Germinal center (tissue), 1 donor: Measurements from ENCODE around the gene RFX8.
"Not testable (repeated sequence)": the region's sequence is repeated elsewhere in the genome, so short reads cannot be mapped to it uniquely, and the experiment has no call there.

Experiments
- DNase-seq: peaks from one replicate; pipeline ENCODE4 v3.0.0; 2012; ENCODE audit warnings: mixed read lengths, low spot score

Gene RFX8

DNA sequence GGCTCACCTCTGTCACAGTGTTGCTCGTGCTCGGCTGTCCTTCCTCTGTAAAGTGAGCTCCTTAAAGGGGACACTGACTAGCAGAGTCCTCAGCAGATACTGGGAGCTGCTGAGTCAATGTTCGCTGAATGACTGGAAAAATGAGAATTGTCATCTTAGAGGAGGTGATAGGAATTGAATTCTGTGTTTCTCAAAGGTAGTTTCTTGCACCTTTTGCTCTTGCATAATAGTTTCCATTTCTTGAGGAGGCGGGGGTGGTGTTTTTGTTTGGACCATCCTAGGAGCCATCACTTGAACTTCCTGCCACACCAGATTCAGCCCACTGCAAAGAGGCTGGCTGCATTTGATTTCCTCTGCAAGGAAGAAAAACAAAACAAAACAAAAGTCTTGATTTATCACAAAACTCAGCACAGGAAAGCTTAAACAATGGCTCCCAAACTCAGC is 11.4 kb upstream of the RFX8 start:
- no peak for DNase-seq

GRCh38 chr2:101485856-101486255 is 10.9 kb upstream of the RFX8 start:
- no peak for DNase-seq

DNA sequence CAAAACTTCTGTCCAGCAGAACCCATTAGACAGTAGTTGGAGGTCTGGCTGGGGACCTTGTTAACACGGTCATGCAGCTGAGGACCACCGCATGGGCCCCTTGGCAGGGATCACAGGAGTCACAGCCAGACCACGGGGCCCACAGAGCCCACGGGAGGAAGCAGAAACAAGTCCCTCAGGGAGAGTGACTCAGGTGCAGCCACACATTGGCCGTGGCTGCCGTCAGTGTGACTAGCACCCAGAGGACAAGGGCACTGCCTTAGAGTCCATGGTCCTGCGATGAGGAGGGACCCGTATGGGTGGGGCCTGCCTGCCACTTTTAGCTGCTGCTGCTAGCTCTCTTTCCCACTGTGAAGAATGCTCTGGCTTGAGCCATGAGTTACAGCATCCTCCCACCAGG is 5.9 kb upstream of the RFX8 start:
- no peak for DNase-seq

DNA sequence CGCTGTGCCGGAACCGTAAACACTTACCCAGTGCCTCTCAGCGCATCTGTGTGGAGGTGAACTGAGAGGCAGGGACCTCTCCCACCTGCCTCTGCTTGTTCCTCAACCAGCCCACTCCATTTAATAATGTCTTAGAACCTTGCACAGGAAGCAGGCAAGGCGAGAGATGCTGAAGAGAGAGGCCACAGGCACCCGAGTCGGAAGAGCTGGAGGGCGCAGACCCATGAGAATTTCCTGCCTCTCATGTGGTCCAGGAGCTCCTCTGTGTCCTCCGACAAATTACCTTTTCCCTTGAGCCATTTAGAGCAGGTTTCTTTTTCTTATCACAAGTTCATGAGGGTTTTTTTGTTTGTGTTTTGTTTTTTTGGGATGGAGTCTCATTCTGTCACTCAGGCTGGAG is 4.9 kb upstream of the RFX8 start:
- DNase-seq: no peak

DNA sequence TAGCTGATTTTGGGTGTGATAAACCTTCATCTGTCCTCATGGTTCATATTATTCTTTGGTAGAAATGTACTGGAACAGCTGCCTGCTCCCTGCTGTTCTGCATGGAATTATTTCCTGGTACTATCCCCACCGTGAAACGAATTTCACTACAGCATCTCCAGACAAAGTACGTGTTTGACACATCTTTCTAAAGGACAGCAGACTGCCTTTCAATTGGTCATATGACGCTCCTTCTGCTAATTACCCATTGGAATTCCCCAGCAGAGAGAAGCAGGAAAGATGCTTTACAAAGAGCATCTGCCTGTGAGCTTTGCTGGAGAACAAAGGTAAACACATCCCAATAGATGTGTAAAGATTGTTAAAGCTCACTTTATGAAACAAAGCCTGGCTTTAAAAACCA is 4.4 kb upstream of the RFX8 start:
- DNase-seq: no peak

DNA sequence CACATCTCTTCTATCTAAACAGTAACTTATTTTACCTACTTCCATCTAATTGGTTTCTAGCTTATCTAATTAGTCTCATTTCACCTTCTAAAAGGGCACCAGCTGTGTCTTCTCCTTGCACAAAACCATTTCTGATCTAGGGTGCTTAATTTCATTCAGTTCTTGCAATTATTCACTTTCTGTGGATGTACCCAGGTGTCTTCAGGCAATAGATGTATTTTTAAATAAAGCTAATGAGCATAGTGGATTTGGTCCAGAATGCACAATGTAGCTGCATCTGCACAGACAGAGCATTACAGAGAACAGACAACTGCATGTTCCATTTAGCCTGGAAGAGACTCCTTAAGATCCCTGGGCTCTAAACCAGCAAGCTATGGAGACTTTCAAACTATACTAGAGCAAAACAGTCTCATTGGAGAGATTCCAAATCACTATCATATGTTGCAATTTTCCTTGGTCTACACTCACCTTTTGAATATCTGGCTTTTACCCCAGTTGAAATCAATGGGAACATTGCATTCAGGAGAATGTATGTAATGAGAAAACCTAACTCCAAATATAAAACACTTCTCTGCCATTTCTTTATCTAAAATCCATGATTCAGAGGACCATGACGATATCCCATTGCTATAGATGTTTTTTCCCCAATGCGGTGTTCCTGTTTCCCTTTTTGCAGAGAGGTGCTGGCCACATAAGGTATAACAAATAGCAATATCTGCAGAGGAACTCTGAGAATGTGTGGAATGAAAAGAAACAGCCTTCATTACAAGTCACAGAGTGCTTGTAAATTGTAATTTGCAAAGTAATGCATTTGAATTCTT is 3.5 kb upstream of the RFX8 start:
- no peak for DNase-seq

DNA sequence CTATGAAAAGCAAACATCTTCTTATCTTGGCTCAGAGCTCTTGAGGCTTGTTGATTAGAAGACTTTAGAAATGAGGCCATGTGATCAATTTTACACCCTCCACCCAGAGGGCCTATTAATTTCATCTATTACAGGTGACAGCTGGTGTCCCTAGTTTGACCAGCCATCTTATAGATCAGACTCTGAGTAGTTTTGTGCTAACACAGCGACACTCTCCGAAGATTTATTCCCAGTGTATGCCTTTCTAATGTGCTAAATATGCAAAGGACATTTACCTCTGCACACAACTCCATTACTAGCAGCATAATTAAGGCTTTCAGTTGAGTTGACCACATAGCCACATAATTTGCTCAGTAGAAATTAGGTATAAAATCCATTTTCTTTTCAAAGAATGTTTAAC is 2.6 kb upstream of the RFX8 start:
- DNase-seq: no peak

DNA sequence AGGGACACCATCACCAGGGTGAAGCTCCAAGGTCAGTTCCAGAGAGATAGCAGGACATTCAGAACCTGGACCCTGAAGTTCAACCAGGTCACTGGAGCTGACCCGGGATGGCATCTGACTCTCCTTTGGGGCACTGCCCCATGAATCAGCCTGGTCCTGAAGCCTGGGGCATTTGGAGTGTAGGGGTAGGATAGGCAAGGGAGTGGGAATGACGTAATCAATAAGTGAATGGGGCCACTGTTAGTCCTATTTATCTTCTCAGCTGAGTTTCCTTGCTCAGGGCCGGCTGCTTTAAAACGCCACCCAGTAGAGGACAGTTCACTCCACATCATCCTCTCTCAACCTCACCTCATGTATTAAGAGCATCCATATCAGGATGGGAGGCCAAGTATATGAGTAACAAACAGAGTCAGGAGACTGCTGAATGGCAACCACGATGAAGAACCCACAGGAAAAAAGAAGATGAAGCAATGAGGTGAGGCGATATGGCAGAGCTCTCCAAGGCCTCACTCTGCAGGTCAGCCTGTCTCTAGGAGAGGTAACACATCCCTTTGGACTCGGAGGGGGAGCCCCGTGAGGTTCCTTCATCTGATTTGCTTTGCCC is 1.8 kb upstream of the RFX8 start:
- no peak for DNase-seq

DNA sequence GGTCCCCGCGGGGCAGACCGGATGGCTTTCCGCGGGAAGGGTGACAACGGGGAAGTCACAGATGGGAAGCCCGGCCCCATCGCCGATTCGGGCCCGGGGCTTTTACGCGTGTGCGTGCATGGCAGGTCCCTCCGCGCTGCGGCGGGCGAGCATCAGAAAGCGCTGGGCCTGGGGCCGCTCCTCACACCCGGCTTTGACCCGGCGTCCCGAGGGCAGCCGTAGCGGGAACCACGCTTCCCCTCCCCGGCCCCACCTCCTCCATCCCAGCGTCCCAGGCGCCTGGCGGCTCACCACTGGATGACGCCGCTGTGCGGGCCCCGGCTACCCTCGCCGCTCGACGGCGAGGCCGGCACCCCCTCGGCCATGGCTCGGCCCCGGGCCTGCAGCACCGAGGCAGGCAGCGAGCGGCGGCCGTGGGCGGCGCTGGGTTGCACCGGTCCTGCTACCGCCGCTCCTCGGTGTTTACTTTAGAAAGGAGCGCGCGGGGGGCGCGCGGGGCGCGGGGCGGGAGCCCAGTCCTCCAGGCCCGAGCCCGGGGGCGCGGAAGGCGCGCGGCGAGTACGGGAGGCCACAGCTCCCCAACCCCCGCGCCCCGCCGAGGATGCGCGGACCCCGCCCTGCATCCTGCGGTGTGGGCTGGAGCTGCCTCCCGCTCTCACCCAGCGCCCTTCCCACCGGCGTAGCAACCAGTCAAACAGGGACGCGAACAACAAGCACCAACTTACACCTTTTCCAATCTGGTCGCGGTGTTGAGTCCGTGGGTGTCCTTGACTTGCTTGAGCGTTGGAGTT is 806 bp downstream of the RFX8 start:
- DNase-seq: peak; percentile 28

GRCh38 chr2:101473591-101473910 is 1.4 kb downstream of the RFX8 start:
- no peak for DNase-seq

DNA sequence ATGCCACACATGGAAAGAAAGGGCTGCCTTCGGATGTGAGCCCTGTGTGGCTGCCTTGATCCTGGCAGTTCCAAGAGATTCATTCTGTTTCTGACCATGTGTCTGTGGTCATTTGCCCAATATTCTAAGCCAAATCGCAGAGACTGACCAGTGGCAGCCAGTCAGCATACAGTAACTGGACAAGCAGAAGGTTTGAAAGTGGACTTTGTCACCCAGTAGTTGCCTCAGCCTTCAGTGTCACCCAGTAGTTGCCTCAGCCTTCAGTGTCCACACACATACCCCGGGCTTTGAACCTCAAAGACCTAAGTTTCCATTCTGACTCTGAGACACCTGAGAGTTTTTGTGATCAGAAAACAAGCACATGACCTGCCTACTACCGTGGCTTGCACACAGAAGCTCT is 5.0 kb downstream of the RFX8 start:
- no peak for DNase-seq

DNA sequence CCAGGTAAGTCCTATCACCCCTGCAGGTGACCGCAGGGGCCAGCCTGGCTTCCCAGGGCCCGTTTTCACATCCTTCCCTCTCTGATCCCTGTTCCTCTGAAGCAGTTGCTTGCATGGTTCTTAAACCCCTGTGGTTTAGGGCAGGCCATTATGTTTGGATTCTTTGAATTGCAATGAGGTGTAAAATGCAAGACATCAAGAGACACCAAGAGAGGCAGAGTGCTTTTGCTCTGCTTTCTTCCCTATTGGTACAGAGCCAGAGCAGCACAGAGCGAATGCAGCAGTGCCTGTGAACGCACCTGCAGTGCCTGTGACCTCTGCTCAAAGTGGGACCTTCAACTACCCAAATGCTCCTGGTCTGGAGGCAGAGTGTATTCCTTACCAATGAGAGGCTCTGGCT is 7.6 kb downstream of the RFX8 start:
- no peak for DNase-seq

- DNase-seq: no peak
Observed at GRCh38 chr2:101466426-101466825, 8.5 kb downstream of the RFX8 start.

GRCh38 chr2:101464841-101465240 is 10.1 kb downstream of the RFX8 start:
- no peak for DNase-seq

- no peak for DNase-seq
Observed at GRCh38 chr2:101463911-101464641, 10.8 kb downstream of the RFX8 start.

- DNase-seq: no peak
Observed at GRCh38 chr2:101463421-101463820, 11.5 kb downstream of the RFX8 start.

DNA sequence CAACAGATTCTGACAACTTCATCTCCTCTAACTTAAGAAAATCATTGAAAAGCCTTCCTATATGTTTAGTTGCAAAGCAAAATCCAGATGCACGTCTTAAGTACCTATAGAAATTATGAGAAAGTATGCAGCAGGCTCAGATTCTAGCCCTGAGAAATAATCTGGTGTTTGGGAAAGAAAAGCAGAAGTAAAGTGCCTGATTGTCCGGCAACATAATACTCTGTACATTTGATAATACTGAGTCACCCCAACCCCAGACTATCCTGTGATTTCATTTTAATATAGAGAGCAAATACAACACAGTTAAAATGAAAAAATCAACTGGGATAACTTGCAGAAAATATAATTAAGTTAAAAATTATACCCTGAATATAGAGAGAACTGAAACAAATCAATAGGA is 13.5 kb downstream of the RFX8 start:
- DNase-seq: no peak

GRCh38 chr2:101454408-101454807 is 20.5 kb downstream of the RFX8 start:
- DNase-seq: not testable (repeated sequence)

GRCh38 chr2:101450965-101451364 is 23.9 kb downstream of the RFX8 start:
- DNase-seq: no peak

DNA sequence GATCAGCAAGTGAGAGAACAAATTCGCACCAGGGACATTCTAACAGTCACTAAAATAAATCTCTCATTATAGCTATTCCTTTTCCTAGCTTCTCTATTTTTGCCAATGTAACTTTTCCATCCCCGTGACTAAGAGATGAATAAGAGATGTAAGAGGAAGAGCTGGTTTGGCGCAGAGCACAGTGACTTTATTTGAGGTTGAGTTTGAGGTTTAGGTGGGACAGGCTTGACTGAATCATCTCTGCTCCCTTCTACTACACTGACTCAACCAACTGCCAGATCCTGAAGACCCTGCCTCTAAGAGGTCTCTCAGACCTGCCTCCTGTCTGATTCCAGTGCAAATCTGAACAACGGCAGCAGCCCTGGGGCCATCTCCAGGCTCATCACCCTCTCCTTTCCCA is 28.0 kb downstream of the RFX8 start:
- DNase-seq: no peak

- DNase-seq: no peak
Observed at GRCh38 chr2:101442667-101443061, 32.2 kb downstream of the RFX8 start.

- DNase-seq: no peak
Observed at GRCh38 chr2:101442042-101442666, 32.8 kb downstream of the RFX8 start.
